ENCODE data around the gene TMEM120B.
A peak's percentile ranks its signal among the peaks of the same experiment; 100 is the strongest.

Gene TMEM120B

GRCh38 chr12:121801595-121802484 is 89.3 kb downstream of the TMEM120B start:
- Histone ChIP-seq H3K4me1 (ENCODE audit: control insufficient read depth, insufficient read depth, low read length) (peaks cover 30% of the 10 kb centered on the region), H3K9me3 (ENCODE audit: control insufficient read depth, low read length) (no peaks in the 10 kb centered on the region), H3K27ac (ENCODE audit: insufficient read depth, low read depth, low read length, poor library complexity, severe bottlenecking) (peak overlapping the region; percentile 99), H3K27me3 (ENCODE audit: control insufficient read depth, insufficient read depth, low read length, poor library complexity, severe bottlenecking) (no peaks in the 10 kb centered on the region), H3K36me3 (ENCODE audit: control insufficient read depth, insufficient read depth, low read length) (no peaks in the 10 kb centered on the region), H3K4me3 (ENCODE audit: insufficient read depth, low read depth, low read length) (peak overlapping the region; percentile 93)
- 0 to 1% methylated on average over 13 to 16 of the region's 18 CpGs for WGBS, 2 experiments

GRCh38 chr12:121802485-121802842 is 89.9 kb downstream of the TMEM120B start:
- WGBS, 2 experiments = 0% methylated on average over 1 of the region's 1 CpG
- no peaks in the 10 kb centered on the region for H3K27me3 ChIP-seq (ENCODE audit: control insufficient read depth, insufficient read depth, low read length, poor library complexity, severe bottlenecking)
- H3K4me3 ChIP-seq (ENCODE audit: insufficient read depth, low read depth, low read length) = peak overlapping the region; percentile 93
- peak overlapping the region; percentile 99 for H3K27ac ChIP-seq (ENCODE audit: insufficient read depth, low read depth, low read length, poor library complexity, severe bottlenecking)
- no peaks in the 10 kb centered on the region for H3K9me3 ChIP-seq (ENCODE audit: control insufficient read depth, low read length)
- no peaks in the 10 kb centered on the region for H3K36me3 ChIP-seq (ENCODE audit: control insufficient read depth, insufficient read depth, low read length)
- H3K4me1 ChIP-seq (ENCODE audit: control insufficient read depth, insufficient read depth, low read length) = peaks cover 27% of the 10 kb centered on the region

- Histone ChIP-seq H3K4me1 (ENCODE audit: control insufficient read depth, insufficient read depth, low read length) (peaks cover 21% of the 10 kb centered on the region), H3K36me3 (ENCODE audit: control insufficient read depth, insufficient read depth, low read length) (peaks cover 1% of the 10 kb centered on the region), H3K9me3 (ENCODE audit: control insufficient read depth, low read length) (no peaks in the 10 kb centered on the region), H3K27me3 (ENCODE audit: control insufficient read depth, insufficient read depth, low read length, poor library complexity, severe bottlenecking) (no peaks in the 10 kb centered on the region), H3K27ac (ENCODE audit: insufficient read depth, low read depth, low read length, poor library complexity, severe bottlenecking) (peak overlapping the region; percentile 99), H3K4me3 (ENCODE audit: insufficient read depth, low read depth, low read length) (peak overlapping the region; percentile 93)
- 0% methylated on average over 65 of the region's 65 CpGs for WGBS, 2 experiments
Observed at GRCh38 chr12:121802843-121803698, 90.5 kb downstream of the TMEM120B start.

- WGBS, 2 experiments = 0 to 1% methylated on average over 74 of the region's 74 CpGs
- Histone ChIP-seq H3K4me3 (ENCODE audit: insufficient read depth, low read depth, low read length) (peak within 1 kb of the TSS; percentile 93), H3K9me3 (ENCODE audit: control insufficient read depth, low read length) (no peaks in the 10 kb centered on the region), H3K27ac (ENCODE audit: insufficient read depth, low read depth, low read length, poor library complexity, severe bottlenecking) (peak within 1 kb of the TSS; percentile 99), H3K4me1 (ENCODE audit: control insufficient read depth, insufficient read depth, low read length) (peaks cover 12% of the 10 kb centered on the region), H3K36me3 (ENCODE audit: control insufficient read depth, insufficient read depth, low read length) (peaks cover 5% of the 10 kb centered on the region), H3K27me3 (ENCODE audit: control insufficient read depth, insufficient read depth, low read length, poor library complexity, severe bottlenecking) (no peaks in the 10 kb centered on the region)
Observed at GRCh38 chr12:121803861-121804416, 91.4 kb downstream of the TMEM120B start, which contains the start of gene SETD1B. Gene SETD1B (plus strand): TSS chr12:121804009. CDS start chr12:121804738, 729 bp downstream.

GRCh38 chr12:121804417-121805111 is 92.0 kb downstream of the TMEM120B start:
- peaks cover 5% of the 10 kb centered on the region for H3K36me3 ChIP-seq (ENCODE audit: control insufficient read depth, insufficient read depth, low read length)
- H3K4me3 ChIP-seq (ENCODE audit: insufficient read depth, low read depth, low read length) = peak overlapping the region; percentile 93
- no peak overlapping the region for H3K27ac ChIP-seq (ENCODE audit: insufficient read depth, low read depth, low read length, poor library complexity, severe bottlenecking)
- 0 to 1% methylated on average over 63 of the region's 63 CpGs for WGBS, 2 experiments
- no peaks in the 10 kb centered on the region for H3K9me3 ChIP-seq (ENCODE audit: control insufficient read depth, low read length)
- peaks cover 11% of the 10 kb centered on the region for H3K4me1 ChIP-seq (ENCODE audit: control insufficient read depth, insufficient read depth, low read length)
- no peaks in the 10 kb centered on the region for H3K27me3 ChIP-seq (ENCODE audit: control insufficient read depth, insufficient read depth, low read length, poor library complexity, severe bottlenecking)

GRCh38 chr12:121805171-121806008 is 92.8 kb downstream of the TMEM120B start:
- Histone ChIP-seq H3K27ac (ENCODE audit: insufficient read depth, low read depth, low read length, poor library complexity, severe bottlenecking) (no peak overlapping the region), H3K36me3 (ENCODE audit: control insufficient read depth, insufficient read depth, low read length) (peaks cover 8% of the 10 kb centered on the region), H3K4me3 (ENCODE audit: insufficient read depth, low read depth, low read length) (peak overlapping the region; percentile 93), H3K9me3 (ENCODE audit: control insufficient read depth, low read length) (no peaks in the 10 kb centered on the region), H3K4me1 (ENCODE audit: control insufficient read depth, insufficient read depth, low read length) (peaks cover 11% of the 10 kb centered on the region), H3K27me3 (ENCODE audit: control insufficient read depth, insufficient read depth, low read length, poor library complexity, severe bottlenecking) (no peaks in the 10 kb centered on the region)
- WGBS, 2 experiments = 5% methylated on average over 37 to 45 of the region's 45 CpGs

GRCh38 chr12:121806009-121806545 is 93.5 kb downstream of the TMEM120B start:
- H3K27ac ChIP-seq (ENCODE audit: insufficient read depth, low read depth, low read length, poor library complexity, severe bottlenecking) = no peak overlapping the region
- peaks cover 15% of the 10 kb centered on the region for H3K4me1 ChIP-seq (ENCODE audit: control insufficient read depth, insufficient read depth, low read length)
- no peaks in the 10 kb centered on the region for H3K9me3 ChIP-seq (ENCODE audit: control insufficient read depth, low read length)
- peak overlapping the region; percentile 19 for H3K4me3 ChIP-seq (ENCODE audit: insufficient read depth, low read depth, low read length)
- H3K36me3 ChIP-seq (ENCODE audit: control insufficient read depth, insufficient read depth, low read length) = peaks cover 15% of the 10 kb centered on the region
- H3K27me3 ChIP-seq (ENCODE audit: control insufficient read depth, insufficient read depth, low read length, poor library complexity, severe bottlenecking) = no peaks in the 10 kb centered on the region
- 23 to 29% methylated on average over 15 to 16 of the region's 16 CpGs for WGBS, 2 experiments

GRCh38 chr12:121806546-121807423 is 94.2 kb downstream of the TMEM120B start:
- Histone ChIP-seq H3K9me3 (ENCODE audit: control insufficient read depth, low read length) (no peaks in the 10 kb centered on the region), H3K27me3 (ENCODE audit: control insufficient read depth, insufficient read depth, low read length, poor library complexity, severe bottlenecking) (no peaks in the 10 kb centered on the region), H3K4me1 (ENCODE audit: control insufficient read depth, insufficient read depth, low read length) (peaks cover 21% of the 10 kb centered on the region), H3K4me3 (ENCODE audit: insufficient read depth, low read depth, low read length) (peak overlapping the region; percentile 19), H3K27ac (ENCODE audit: insufficient read depth, low read depth, low read length, poor library complexity, severe bottlenecking) (no peak overlapping the region), H3K36me3 (ENCODE audit: control insufficient read depth, insufficient read depth, low read length) (peaks cover 15% of the 10 kb centered on the region)
- WGBS, 2 experiments = 45 to 54% methylated on average over 20 to 21 of the region's 21 CpGs

Measured in ectodermal cell (in vitro differentiated cells).